Ascending aorta (tissue), 2 donors: ENCODE measurements around the gene ABCC11. TPM values are rescaled to one million over a fixed set of nuclear protein-coding genes. Genes with fewer than 3 reads are reported as not detected.

Experiments
- DNase-seq, 2 donors: peaks; one replicate each; pipeline ENCODE4 v3.0.0-alpha.2; 2019; ENCODE audit warnings: low spot score in 2 of 2
- H3K27ac ChIP-seq, 2 donors: fragments of 200-600 bp; sonication (generic); one replicate each; pipeline ENCODE4 v1.5.1; 2016 to 2017; ENCODE audit warnings: mild to moderate bottlenecking in 1 of 2
- H3K27me3 ChIP-seq: fragments of 200-600 bp; sonication (generic); one replicate; pipeline ENCODE4 v1.5.1; 2017
- H3K36me3 ChIP-seq, 2 donors: fragments of 200-600 bp; sonication (generic); one replicate each; pipeline ENCODE4 v1.5.1; 2016
- H3K4me1 ChIP-seq, 2 donors: fragments of 200-600 bp; sonication (generic); one replicate each; pipeline ENCODE4 v1.5.1; 2016 to 2017; ENCODE audit warnings: mild to moderate bottlenecking in 1 of 2
- H3K4me3 ChIP-seq, 2 donors: fragments of 200-600 bp; sonication (generic); one replicate each; pipeline ENCODE4 v1.5.1; 2016 to 2017; ENCODE audit warnings: mild to moderate bottlenecking in 1 of 2
- H3K9me3 ChIP-seq, 2 donors: fragments of 200-600 bp; sonication (generic); one replicate each; pipeline ENCODE4 v1.5.1; 2016
- CTCF ChIP-seq, 3 experiments: fragments of 200-600 bp in 2 of 3; fragments of 450-650 bp in 1 of 3; sonication (generic) in 2 of 3; IDR thresholded peaks; one replicate each; pipeline ENCODE4 v1.5.1; 2016 to 2019; ENCODE audit warnings: antibody characterized with exemption in 3 of 3, mild to moderate bottlenecking in 1 of 3, moderate library complexity in 1 of 3
- intact Hi-C: fragments of 100-400 bp; cut with DNase I; formaldehyde crosslinking; loops from one replicate; pipeline ENCODE4 v1.15.1; 2023
- total RNA-seq: library from RNA; depleted of rRNA; stranded (reverse); fragments of >200 nt; gene quantifications from one replicate; pipeline ENCODE4 v1.1.0, GENCODE V29; 2016

ABCC11 gene
- total RNA-seq: not detected

- Histone ChIP-seq H3K36me3 (peaks cover 0 to 4% of the 10 kb centered on the region in 2 donors), H3K9me3 (no peaks in the 10 kb centered on the region), H3K27me3 (no peaks in the 10 kb centered on the region), H3K27ac (no peak within 1 kb of the TSS), H3K4me1 (peaks cover 0 to 24% of the 10 kb centered on the region in 2 donors), H3K4me3 (peak within 1 kb of the TSS in 1 of 2 donors; percentile 75)
- TF ChIP-seq CTCF (IDR thresholded peaks at IDR 0.05): no peak
- no peak for DNase-seq
- intact Hi-C loops: loop anchor here (10.0 kb wide), 1 partner anchor 137 kb away; the partner anchor contains the start of gene SIAH1
Observed at GRCh38 chr16:48247311-48247710, at the start of gene ABCC11. TSS of gene ABCC11 (minus strand) at chr16:48247539. CDS start at chr16:48231921, 15,618 bp downstream.

- Histone ChIP-seq H3K27me3 (no peaks in the 10 kb centered on the region), H3K27ac (no peak overlapping the region), H3K36me3 (peaks cover 20 to 58% of the 10 kb centered on the region in 2 donors), H3K4me1 (peaks cover 0 to 7% of the 10 kb centered on the region in 2 donors), H3K4me3 (no peak overlapping the region), H3K9me3 (no peaks in the 10 kb centered on the region)
- no peak for DNase-seq
- intact Hi-C loops: no loop called here
- TF ChIP-seq CTCF (IDR thresholded peaks at IDR 0.05): no peak
Observed at GRCh38 chr16:48295488-48296281, 48.3 kb upstream of the ABCC11 start.

GRCh38 chr16:48294724-48295123 is 47.4 kb upstream of the ABCC11 start:
- H3K4me3 ChIP-seq: no peak overlapping the region
- no peaks in the 10 kb centered on the region for H3K4me1 ChIP-seq
- H3K27me3 ChIP-seq: no peaks in the 10 kb centered on the region
- DNase-seq: no peak
- intact Hi-C loops: no loop called here
- peaks cover 26 to 59% of the 10 kb centered on the region in 2 donors for H3K36me3 ChIP-seq
- no peaks in the 10 kb centered on the region for H3K9me3 ChIP-seq
- TF ChIP-seq CTCF (IDR thresholded peaks at IDR 0.05): no peak
- H3K27ac ChIP-seq: no peak overlapping the region

GRCh38 chr16:48292452-48292851 is 45.1 kb upstream of the ABCC11 start:
- intact Hi-C loops: no loop called here
- no peak for TF ChIP-seq CTCF (IDR thresholded peaks at IDR 0.05)
- Histone ChIP-seq H3K36me3 (peaks cover 27 to 57% of the 10 kb centered on the region in 2 donors), H3K27me3 (no peaks in the 10 kb centered on the region), H3K4me3 (no peak overlapping the region), H3K4me1 (no peaks in the 10 kb centered on the region), H3K9me3 (peaks cover 1 to 2% of the 10 kb centered on the region in 2 donors), H3K27ac (no peak overlapping the region)
- DNase-seq: no peak

- TF ChIP-seq CTCF (IDR thresholded peaks at IDR 0.05): no peak
- H3K4me1 ChIP-seq: no peaks in the 10 kb centered on the region
- H3K36me3 ChIP-seq: peaks cover 28 to 57% of the 10 kb centered on the region in 2 donors
- peaks cover 8% of the 10 kb centered on the region in 2 donors for H3K9me3 ChIP-seq
- no peak overlapping the region for H3K4me3 ChIP-seq
- H3K27me3 ChIP-seq: no peaks in the 10 kb centered on the region
- H3K27ac ChIP-seq: no peak overlapping the region
- intact Hi-C loops: no loop called here
- DNase-seq: no peak
Observed at GRCh38 chr16:48291754-48292153, 44.4 kb upstream of the ABCC11 start.
